GM18507 (cell line): ENCODE results near the gene SUPT3H.
A peak's percentile ranks its signal among the peaks of the same experiment; 100 is the strongest.

Experiments used
- DNase-seq: peaks from one replicate; pipeline ENCODE4 v3.0.0; 2011; ENCODE audit warnings: low read depth; ENCODE audit not compliant: insufficient read length; ENCODE audit errors: extremely low spot score
- FAIRE-seq: peaks from 2 replicates; lab custom pipeline; 2011; peaks lifted over from hg19 to GRCh38; lab: Jason Lieb, UNC

The SUPT3H gene

DNA sequence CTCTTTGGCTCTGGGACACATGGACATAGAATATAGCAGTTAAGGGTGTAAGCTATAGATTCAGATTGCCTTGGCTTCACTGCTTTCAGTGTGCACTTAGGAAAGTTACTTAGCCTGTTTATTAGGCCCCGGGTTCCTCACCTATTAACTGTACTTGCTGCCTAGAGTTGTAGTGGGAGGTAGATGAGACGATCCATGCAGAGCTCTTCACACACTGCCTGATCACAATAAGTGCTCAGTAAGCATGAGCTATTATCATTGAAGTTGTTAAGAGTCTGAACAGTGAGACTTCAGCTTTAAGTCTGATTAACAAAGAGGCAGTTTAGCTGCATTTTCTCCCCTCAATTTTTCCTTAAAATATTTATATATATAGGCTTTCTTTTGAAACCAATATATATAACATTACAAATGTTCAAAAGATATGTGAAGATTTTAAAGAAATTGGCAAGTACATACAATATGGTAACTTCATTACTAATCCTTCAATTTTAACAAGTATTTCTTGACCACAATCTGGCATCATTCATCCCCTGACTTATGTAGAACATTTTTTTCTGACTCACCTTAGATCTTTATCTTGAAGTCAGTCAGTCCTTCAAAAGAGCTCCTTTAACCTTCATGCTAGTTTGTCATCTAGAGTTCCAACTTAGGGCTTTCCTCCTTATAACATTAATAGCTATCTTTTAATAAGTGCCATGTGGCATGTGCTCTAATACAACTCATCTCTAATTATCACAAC is 20.5 kb upstream of the SUPT3H start:
- no peak for DNase-seq
- FAIRE-seq = no peak

DNA sequence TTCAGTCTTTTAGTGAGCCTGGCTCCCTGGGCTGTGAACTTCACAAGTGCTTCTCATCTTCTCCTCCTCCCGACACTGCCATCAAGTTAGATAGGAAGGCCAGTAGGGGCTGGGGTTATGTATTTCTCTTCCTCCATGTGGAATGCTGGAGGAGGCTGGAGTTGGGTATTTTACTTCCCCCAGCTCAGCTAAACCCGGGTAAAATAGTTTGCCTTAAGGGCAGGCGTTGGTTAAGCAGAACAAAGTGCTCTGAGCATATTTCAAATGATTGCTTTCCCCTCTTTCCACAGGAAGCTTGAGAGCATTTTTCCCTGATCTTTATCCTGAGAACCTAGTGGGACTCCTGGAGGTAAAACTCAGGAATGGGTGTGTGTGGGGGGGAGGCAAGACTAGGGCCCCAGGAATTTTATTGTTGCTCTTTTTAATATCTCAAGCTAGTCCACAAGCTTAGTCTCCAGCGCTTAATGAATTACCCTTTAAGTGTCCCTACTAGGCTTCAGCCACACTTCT is 16.9 kb upstream of the SUPT3H start:
- no peak for DNase-seq
- no peak for FAIRE-seq

- no peak for DNase-seq
- no peak for FAIRE-seq
These were observed 10.6 kb upstream of the SUPT3H start for GRCh38 chr6:45388328-45388727.

- no peak for FAIRE-seq
- no peak for DNase-seq
These were observed 9.5 kb upstream of the SUPT3H start for GRCh38 chr6:45387236-45387635.

- DNase-seq = no peak
- FAIRE-seq = no peak
These were observed 8.8 kb upstream of the SUPT3H start for GRCh38 chr6:45386501-45386900.

GRCh38 chr6:45382391-45382790 is 4.7 kb upstream of the SUPT3H start:
- DNase-seq (no peak), FAIRE-seq (no peak)

- no peak for DNase-seq
- no peak for FAIRE-seq
These were observed 696 bp upstream of the SUPT3H start for GRCh38 chr6:45378334-45378926.

- FAIRE-seq = peak; percentile 5
- no peak for DNase-seq
These were observed 636 bp downstream of the SUPT3H start for GRCh38 chr6:45377043-45377553.

DNA sequence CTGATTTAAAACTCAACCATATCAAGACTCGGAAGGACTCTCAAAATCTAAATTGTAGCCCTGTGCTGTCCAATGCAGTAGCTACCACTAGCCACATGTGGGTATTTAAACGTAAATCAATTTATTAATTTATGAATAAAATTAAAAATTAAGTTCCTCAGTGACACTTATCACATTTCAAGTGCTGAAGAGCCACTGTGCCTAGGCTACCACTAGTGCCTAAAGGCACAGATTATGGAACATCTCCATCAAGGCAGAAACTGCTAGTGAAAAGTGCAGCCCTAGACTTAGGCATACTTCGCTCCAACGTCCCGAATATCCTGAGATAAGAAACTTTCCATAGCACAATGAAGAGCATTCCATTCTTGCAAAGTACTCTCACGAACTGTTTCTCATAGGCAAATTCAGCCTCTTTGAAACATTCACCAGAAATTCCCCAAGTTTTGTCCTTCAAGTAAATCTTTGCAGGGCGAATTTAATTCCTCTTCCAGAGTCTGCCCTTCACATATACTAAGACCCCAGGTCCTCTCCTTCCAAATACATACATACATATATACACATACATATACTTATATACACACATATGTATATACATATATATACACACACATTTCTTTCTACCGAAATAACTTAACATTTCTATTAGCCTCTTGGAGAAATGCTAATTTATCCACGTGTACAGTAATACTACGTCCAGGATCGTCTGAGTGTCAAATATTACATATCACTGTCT is 1.3 kb downstream of the SUPT3H start:
- DNase-seq (no peak), FAIRE-seq (no peak)

GRCh38 chr6:45375449-45375848 is 2.3 kb downstream of the SUPT3H start:
- FAIRE-seq (no peak), DNase-seq (no peak)

DNA sequence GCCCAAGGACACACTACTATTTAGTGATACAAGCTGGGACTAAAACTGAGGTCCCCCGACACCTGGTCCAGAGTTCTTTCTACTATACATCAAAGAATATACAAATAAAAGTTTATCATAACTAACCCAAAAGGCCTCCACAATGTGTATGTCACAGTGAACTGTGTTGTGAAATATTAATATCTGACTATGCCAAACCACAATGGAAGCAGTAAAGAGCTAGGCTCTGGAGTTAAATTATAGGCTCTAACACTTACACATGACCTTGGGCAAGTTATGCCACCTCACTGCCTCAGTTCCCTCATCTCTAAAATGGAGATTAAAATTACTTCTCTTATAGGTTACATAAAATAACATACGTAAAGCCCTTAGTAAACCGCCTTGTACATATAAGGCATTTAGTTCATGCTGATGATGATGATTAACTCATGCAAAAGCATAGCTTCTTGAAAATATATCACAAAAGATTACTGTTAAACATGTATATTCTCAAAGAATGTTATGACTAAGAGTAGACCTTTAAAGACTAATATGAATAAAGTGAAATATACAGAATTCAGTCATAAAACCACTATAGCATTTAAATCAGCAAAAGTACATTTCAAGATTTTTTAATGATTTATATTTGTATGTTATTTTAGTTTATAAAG is 5.7 kb downstream of the SUPT3H start:
- FAIRE-seq = no peak
- no peak for DNase-seq

DNA sequence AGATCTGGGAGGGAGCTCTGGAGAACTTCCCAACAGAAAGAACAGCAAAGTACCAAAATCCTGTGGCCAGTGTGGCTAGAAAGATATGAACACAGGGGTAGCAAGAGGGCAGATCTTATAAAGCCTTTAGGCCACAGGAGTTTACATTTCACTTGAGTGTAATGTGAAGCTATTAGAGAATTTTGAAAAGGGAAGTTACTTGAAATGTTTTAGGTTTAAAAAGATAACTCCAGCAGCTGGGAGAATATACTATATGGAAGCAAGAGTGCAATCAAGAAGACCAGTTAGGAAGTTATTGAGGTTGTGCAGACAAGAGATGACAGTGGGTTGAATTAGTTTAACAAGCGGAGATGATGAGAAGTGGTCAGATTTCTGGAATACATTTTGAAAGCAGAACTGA is 7.9 kb downstream of the SUPT3H start:
- FAIRE-seq (no peak), DNase-seq (no peak)

DNA sequence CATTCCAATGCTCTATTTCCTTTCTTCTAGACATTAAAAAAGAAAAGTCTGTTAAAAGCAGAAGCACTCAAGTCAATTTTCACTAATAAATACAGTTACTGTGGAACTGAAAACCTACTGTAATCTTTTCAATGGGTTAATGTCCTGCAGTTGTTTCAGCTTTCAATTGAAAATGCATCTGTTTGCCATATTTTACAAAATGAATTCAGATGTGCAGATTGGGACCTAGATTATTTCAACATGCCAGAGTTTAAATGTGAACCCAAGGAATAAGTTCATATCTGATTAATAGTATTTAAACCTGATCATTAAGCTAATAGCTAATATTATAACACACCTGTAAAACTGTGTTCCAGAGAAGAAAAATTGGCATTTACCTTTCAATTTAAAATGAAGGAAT is 9.7 kb downstream of the SUPT3H start:
- DNase-seq (no peak), FAIRE-seq (no peak)

GRCh38 chr6:45366534-45366933 is 11.2 kb downstream of the SUPT3H start:
- DNase-seq = no peak
- FAIRE-seq = no peak

GRCh38 chr6:45365036-45365435 is 12.7 kb downstream of the SUPT3H start:
- FAIRE-seq (no peak), DNase-seq (no peak)

- DNase-seq (no peak), FAIRE-seq (no peak)
These were observed 13.3 kb downstream of the SUPT3H start for GRCh38 chr6:45364466-45364865.

- FAIRE-seq = no peak
- DNase-seq = no peak
These were observed 24.1 kb downstream of the SUPT3H start for GRCh38 chr6:45353654-45354053.

DNA sequence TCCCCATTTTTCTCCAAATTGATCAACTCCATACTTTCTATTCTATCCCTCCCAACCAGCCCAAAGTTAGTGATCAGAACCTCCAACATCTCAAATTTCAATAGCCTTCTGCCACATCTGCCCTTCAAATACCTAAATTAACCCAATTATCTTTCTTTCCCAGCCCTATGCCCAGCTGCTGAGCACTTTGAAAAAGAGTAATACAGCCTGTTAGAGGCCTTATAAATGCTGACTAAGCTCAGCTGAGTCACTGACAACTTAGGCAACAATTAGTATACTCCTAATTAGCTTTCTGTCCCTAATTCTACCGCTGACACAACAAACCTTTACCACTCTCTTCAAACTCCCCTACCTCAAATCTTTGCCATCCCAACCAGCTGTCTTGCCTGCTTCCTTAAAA is 26.1 kb downstream of the SUPT3H start:
- DNase-seq = no peak
- FAIRE-seq = no peak

DNA sequence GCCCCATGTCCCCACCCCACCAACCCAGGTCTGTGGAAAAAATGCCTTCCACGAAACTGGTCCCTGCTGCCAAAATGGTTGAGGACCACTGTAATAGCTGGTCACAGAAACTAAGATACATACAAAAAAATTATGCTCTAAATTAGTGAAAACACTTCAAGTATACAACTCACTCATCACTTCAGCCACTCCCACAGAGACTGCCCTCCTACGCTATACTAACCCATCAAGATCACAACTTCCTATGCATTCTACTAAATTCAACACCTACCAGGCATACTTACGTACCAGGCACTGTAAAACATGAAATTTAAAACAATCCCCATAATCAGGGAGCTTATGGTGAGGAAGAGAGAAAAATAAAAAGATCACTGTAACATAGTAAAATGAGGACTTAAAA is 26.7 kb downstream of the SUPT3H start:
- FAIRE-seq (no peak), DNase-seq (no peak)

GRCh38 chr6:45350186-45350710 is 27.5 kb downstream of the SUPT3H start:
- DNase-seq (no peak), FAIRE-seq (no peak)
